Kidney glomerular epithelial cell (primary cell): Measurements from ENCODE around the gene CIDEC.
"Not testable (repeated sequence)": the region's sequence is repeated elsewhere in the genome, so short reads cannot be mapped to it uniquely, and the experiment has no call there.

Experiments
- DNase-seq: peaks from one replicate; lab custom pipeline; 2025; lab: John Stamatoyannopoulos, UW

The CIDEC gene

GRCh38 chr3:9876255-9876654, 3.8 kb downstream of the CIDEC start:
- not testable (repeated sequence) for DNase-seq

- no peak for DNase-seq
Observed at GRCh38 chr3:9875448-9875847, 4.6 kb downstream of the CIDEC start.

DNA sequence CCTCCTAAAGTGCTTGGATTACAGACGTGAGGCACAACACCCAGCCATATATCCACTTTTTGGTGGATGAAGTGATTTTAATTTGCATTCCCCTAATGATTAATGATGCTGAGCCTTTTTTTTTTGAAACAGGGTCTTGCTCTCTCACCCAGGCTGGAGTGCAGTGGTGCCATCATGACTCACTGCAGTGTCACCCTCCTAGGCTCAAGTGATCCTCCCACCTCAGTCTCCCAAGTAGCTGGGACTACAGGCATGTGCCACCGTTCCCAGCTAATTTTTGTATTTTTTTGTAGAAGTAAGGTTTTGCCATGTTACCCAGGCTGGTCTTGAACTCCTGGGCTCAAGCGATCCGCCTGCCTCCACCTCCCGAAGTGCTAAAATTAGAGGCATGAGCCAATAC, 8.0 kb downstream of the CIDEC start:
- DNase-seq, result not testable (repeated sequence)

DNA sequence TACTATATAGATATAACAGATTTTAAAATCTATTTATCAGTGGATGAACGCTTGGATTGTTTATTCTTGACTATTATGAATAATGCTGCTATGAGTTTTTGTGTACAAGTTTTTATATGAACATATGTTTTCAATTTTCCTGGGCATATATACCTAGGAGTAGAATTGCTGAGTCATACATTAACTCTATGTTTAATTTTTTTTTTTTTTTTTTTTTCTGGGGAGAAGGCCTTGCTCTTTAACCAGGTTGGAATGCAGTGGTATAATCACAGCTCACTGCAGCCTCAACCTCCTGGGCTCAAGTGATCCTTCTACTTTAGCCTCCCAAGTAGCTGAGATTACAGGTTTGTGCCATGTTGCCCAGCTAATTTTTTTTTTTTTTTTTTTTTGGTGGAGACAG, 9.1 kb downstream of the CIDEC start:
- no peak for DNase-seq

- DNase-seq, result no peak
Observed at GRCh38 chr3:9869955-9870354, 10.1 kb downstream of the CIDEC start.

- DNase-seq, result no peak
Observed at GRCh38 chr3:9867106-9867505, 12.9 kb downstream of the CIDEC start.

DNA sequence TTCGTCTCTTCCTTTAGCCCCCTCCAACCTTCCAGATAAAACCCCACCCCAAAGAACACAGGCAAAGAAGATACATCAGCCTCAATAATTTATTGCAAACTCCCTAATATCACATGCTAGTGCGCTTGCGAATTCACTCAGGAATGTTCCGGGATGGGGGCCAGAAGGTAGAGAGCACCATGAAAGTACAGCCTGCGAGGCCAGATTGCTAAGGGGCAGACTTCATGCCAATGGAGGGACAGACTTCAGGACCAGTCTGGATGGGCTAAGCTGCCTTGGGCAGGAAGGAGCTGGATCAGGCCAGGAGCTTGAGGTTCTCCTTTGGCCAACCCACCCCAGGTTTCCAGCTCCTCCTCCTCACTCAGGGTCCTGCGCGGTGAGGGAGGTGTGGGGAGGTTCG, 13.4 kb downstream of the CIDEC start:
- DNase-seq, result no peak

- DNase-seq, result not testable (repeated sequence)
Observed at GRCh38 chr3:9865125-9865637, 14.9 kb downstream of the CIDEC start.

DNA sequence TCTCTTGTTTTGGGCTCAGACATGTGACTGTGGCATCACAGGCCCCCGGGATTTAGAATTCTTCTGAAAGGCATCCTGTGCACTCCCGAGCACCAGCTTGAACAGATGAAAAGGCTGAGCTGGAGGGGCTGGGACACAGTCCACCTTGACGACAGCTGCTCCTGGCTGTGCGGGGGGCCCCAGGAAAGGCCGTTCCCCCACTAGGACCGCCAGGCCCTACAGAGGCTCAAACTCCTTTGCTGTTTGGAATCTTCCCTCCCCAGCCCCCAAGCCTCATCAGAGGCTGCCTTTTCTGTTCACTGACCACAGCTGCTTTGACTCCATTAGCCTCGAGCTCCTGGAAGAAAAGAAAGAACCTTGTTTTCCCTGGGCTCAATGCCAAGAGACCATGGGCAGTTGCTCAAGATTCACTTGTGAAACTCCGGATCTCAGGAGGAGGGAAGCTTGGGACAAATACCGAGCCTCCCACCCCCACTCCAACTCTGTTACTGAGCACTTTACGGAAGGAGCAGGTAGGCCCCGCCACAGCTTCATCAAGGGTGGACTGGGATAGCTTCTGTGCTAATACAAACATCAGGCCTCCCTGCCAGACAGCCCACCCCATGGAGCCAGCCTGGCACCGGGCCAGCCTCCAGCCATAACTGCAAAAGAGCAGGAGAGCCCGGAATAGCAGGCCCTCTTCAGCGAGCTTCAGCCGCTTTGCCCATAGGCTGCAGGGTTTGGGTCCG, 15.7 kb downstream of the CIDEC start:
- DNase-seq, result peak; percentile 43

GRCh38 chr3:9863058-9863772, 16.8 kb downstream of the CIDEC start:
- DNase-seq, result no peak

DNA sequence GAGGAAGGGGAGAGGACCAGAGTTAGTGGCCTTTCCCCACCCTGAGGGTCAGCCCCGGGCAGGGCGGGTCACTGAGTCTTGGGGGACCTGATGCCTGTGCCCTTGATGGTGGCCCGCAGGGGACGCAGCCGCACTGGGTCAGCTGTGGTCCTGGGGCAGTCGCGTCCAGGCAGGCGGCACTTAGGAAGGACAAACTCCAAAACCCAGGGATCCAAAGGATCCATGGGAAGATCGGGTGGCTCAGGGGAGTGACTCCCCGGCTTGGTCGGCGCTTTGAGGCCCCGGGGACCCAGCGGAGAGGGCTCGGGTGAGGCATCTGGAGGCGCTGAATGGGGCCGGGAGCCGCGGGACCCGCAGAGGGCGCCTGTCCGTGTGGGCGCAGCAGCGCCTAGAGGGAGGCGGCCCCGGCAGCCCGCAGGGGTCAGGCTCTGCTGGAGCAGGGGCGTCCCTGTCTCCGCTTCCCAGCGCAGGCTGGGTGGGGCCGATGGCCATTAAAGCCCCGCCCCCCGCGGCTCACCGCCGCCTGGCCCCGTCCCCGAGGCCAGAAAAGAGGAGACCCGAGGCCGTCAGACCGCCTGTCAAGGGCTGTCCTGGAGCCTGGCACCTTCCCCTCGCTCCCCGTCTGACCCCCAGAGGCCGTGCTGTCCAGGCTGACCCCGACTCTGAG, 17.5 kb downstream of the CIDEC start:
- DNase-seq, result no peak

- DNase-seq, result no peak
Observed at GRCh38 chr3:9861626-9862130, 18.4 kb downstream of the CIDEC start.

DNA sequence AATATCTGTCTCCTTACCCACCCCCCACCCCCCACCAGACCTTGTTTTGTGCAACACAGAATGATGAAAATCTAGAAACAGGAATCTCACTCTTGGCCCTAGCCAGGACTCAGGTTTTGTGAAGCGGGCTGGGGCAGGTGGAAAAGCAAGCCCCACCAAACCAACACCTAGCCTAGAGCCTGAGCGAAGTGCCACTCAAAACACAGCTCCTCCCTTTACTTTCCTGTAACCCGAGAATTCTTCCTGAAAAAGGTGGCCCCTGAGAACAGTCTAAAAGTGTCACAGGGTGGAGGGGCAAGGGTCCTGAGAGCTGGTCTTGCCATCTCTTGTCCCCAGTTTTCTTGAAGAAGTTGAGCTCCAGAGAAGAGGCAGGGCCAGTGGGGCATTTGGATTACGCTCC, 18.9 kb downstream of the CIDEC start:
- no peak for DNase-seq

- no peak for DNase-seq
Observed at GRCh38 chr3:9859530-9860025, 20.5 kb downstream of the CIDEC start.

- DNase-seq, result no peak
Observed at GRCh38 chr3:9855594-9855993, 24.5 kb downstream of the CIDEC start.

GRCh38 chr3:9854291-9854940, 25.6 kb downstream of the CIDEC start:
- DNase-seq, result not testable (repeated sequence)

DNA sequence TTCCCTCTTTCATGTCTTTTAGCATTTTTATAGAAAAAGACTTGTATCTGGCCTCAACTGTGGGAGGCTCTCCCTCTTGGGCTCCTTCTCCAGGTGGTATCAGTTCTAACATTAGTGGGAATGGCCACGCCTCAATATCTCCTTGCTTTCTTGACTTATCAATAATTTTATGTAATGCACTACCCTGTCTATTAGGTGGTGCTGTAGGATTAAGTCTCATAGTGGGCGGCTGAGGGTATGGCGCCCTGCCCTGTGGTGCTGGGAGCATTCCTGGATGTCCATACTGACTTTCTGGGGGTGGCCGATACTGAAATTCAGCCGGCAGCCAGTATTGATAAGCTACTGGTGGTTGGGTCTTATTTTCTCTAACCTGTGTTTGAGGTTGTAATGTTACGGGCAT, 27.5 kb downstream of the CIDEC start:
- DNase-seq, result no peak

DNA sequence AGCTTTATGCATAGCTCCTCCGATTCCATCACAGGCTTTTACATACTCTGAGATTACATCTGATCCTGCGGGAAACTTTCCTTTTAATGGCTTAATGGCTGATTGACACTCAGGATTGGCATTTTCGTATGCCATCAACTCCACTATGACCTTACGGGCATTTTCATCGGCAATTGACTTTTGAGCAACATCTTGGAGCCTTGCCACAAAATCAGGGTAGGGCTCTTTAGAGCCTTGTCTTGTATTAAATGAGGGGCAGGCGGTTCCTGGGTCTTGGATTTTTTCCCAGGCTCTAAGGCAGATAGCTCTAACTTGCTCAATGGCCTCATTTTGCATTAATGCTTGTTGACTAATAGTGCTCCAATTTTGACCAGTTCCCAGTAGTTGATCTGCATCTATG, 28.1 kb downstream of the CIDEC start:
- not testable (repeated sequence) for DNase-seq

GRCh38 chr3:9851383-9851782, 28.7 kb downstream of the CIDEC start:
- DNase-seq, result not testable (repeated sequence)

GRCh38 chr3:9848860-9849259, 31.2 kb downstream of the CIDEC start:
- not testable (repeated sequence) for DNase-seq

GRCh38 chr3:9847870-9848269, 32.2 kb downstream of the CIDEC start:
- DNase-seq, result not testable (repeated sequence)

- DNase-seq, result no peak
Observed at GRCh38 chr3:9846931-9847488, 33.0 kb downstream of the CIDEC start.
